OCI-LY1 (cell line): ENCODE data around the gene RBMS1.

ENCODE experiments used
- EZH2 ChIP-seq: fragments of 200-600 bp; sonication (generic), shearing (Covaris generic); IDR thresholded peaks from 2 replicates; pipeline ENCODE4 v1.8.0; 2017; ENCODE audit warnings: borderline replicate concordance, mixed run types, mild to moderate bottlenecking, antibody characterized with exemption, low read length, moderate library complexity, mixed read lengths
- TF ChIP-seq, protein P1 (sequence below): fragments of 200-600 bp; sonication (generic), shearing (Covaris generic); IDR thresholded peaks from 2 replicates; pipeline ENCODE4 v1.5.1; 2017; ENCODE audit warnings: mild to moderate bottlenecking, antibody characterized with exemption, low read length, moderate library complexity, mixed read lengths

DNA sequence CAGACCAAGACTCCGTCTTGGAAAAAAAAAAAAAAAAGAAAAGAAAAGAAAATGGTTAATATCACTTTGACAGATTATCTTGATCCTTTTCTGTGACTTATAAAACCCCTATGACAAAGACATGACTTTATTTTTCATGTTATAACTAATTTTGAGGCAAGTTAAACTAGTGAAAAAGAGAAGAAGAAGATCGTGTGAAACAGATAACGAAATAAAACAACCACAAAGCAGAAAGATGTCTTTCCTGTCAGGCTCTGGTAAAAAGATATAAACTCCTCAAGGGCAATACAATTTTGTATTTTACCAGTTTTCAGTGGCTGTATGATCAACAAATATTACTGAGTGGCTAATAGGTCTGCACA is 13.4 kb upstream of the RBMS1 start:
- TF ChIP-seq, protein P1, sequence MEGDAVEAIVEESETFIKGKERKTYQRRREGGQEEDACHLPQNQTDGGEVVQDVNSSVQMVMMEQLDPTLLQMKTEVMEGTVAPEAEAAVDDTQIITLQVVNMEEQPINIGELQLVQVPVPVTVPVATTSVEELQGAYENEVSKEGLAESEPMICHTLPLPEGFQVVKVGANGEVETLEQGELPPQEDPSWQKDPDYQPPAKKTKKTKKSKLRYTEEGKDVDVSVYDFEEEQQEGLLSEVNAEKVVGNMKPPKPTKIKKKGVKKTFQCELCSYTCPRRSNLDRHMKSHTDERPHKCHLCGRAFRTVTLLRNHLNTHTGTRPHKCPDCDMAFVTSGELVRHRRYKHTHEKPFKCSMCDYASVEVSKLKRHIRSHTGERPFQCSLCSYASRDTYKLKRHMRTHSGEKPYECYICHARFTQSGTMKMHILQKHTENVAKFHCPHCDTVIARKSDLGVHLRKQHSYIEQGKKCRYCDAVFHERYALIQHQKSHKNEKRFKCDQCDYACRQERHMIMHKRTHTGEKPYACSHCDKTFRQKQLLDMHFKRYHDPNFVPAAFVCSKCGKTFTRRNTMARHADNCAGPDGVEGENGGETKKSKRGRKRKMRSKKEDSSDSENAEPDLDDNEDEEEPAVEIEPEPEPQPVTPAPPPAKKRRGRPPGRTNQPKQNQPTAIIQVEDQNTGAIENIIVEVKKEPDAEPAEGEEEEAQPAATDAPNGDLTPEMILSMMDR = no peak
- TF ChIP-seq EZH2 = no peak
